RWPE1 (cell line): Measurements from ENCODE around the gene AFF2.

ENCODE experiments used
- CTCF ChIA-PET: fragments of 350-600 bp; sonication (Branson Sonifier 250); formaldehyde crosslinking; extraction: SDS; loops from one replicate; lab custom pipeline; 2021; lab: Yijun Ruan, JAX
- POLR2A ChIA-PET: fragments of 400-600 bp; formaldehyde crosslinking; extraction: SDS; loops from one replicate; lab custom pipeline; 2020; ENCODE audit warnings: antibody characterized with exemption; ENCODE audit not compliant: low non-redundant PET; lab: Yijun Ruan, JAX
- DNase-seq: peaks from one replicate; pipeline ENCODE4 v3.0.0; 2012; ENCODE audit warnings: low spot score
- H3K27ac ChIP-seq: fragments of 450-650 bp; 2 replicates; pipeline ENCODE4 v1.5.1; 2017
- CTCF ChIP-seq: fragments of 450-650 bp; conservative IDR thresholded peaks from 2 replicates; pipeline ENCODE4 v1.5.1; 2017; ENCODE audit warnings: low read depth, mild to moderate bottlenecking

The AFF2 gene

GRCh38 chrX:148723551-148723950 lies 223.1 kb downstream of the AFF2 start:
- DNase-seq = no peak
- no peak overlapping the region for H3K27ac ChIP-seq
- no peak for TF ChIP-seq CTCF
- POLR2A ChIA-PET = no interaction called here
- CTCF ChIA-PET = no interaction called here

DNA sequence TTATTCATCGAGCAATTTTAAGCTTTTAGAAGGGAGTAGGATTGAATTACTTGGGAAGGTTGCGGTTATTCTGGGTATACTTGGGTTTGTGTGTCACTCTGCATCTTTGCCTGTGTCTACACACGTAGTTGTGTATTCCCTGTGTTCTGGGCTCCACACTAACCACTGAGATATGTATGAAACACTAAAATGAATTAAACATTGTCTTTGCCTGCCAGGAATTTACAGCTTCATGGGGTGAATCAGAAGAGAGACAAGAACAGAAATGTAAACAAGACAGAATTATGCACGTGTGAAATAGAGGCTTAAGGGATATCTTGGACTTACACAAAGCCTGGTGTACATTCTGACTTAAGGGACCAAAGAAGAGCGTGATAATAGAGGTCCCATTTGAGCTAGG lies 228.5 kb downstream of the AFF2 start:
- ChIA-PET CTCF (interaction anchor here (0.6 kb wide), 1 partner anchor 18 kb away, joined by 4 read pairs; no protein-coding TSS in a partner anchor), POLR2A (no interaction called here)

DNA sequence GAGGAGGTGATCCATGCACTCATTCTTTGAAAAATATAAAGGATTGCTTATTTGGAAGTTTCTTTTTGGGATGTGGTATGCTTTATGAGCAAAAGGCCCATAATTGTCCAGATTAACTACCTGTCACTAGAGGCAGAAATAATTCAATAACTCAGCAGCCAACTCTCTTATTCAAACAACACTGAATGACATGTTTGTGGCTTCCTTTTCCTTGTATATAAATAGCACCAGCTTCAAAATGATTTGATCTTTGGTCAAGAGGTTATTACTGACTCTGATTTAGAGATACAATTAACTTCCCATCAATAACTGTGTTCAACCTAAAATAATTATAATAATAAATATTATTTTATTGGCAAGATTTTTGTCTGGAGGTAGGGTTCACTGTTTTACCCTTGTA lies 232.3 kb downstream of the AFF2 start:
- TF ChIP-seq CTCF = no peak
- ChIA-PET POLR2A (no interaction called here), CTCF (no interaction called here)
- DNase-seq = no peak
- no peak overlapping the region for H3K27ac ChIP-seq

More for the DNA sequence above, 228.5 kb downstream of the AFF2 start:
- TF ChIP-seq CTCF = no peak
- no peak for DNase-seq
- no peak overlapping the region for H3K27ac ChIP-seq

- TF ChIP-seq CTCF = no peak
- ChIA-PET CTCF (no interaction called here), POLR2A (no interaction called here)
- H3K27ac ChIP-seq = no peak overlapping the region
- no peak for DNase-seq
Observed at GRCh38 chrX:148741441-148741840, 241.0 kb downstream of the AFF2 start.

- POLR2A ChIA-PET = no interaction called here
- no peak for TF ChIP-seq CTCF
- DNase-seq = no peak
- no peak overlapping the region for H3K27ac ChIP-seq
- CTCF ChIA-PET = no interaction called here
Observed at GRCh38 chrX:148755111-148755510, 254.7 kb downstream of the AFF2 start.

- no peak for TF ChIP-seq CTCF
- no peak overlapping the region for H3K27ac ChIP-seq
- DNase-seq = no peak
- CTCF ChIA-PET = no interaction called here
- POLR2A ChIA-PET = no interaction called here
Observed at GRCh38 chrX:148763896-148764295, 263.5 kb downstream of the AFF2 start.

GRCh38 chrX:148768296-148768695 lies 267.9 kb downstream of the AFF2 start:
- H3K27ac ChIP-seq = no peak overlapping the region
- TF ChIP-seq CTCF = no peak
- ChIA-PET POLR2A (no interaction called here), CTCF (no interaction called here)
- no peak for DNase-seq
